Measurements from ENCODE around the gene DEDD.

Gene DEDD

GRCh38 chr1:161162806-161163205 is 30.3 kb upstream of the DEDD start:
- DNase-seq: no peak

GRCh38 chr1:161162052-161162451 is 29.6 kb upstream of the DEDD start:
- no peak for DNase-seq

- no peak for DNase-seq
Measured at GRCh38 chr1:161161652-161162051, 29.2 kb upstream of the DEDD start.

- no peak for DNase-seq
Measured at GRCh38 chr1:161160671-161161145, 28.2 kb upstream of the DEDD start.

- no peak for DNase-seq
Measured at GRCh38 chr1:161159913-161160243, 27.4 kb upstream of the DEDD start.

GRCh38 chr1:161159087-161159912 is 26.8 kb upstream of the DEDD start, which contains the start of gene USP21:
Gene USP21 (plus strand): TSS chr1:161159500. CDS start chr1:161160641, 1,141 bp downstream.
- DNase-seq: peak; percentile 95

GRCh38 chr1:161158316-161159010 is 26.0 kb upstream of the DEDD start:
- DNase-seq: no peak

GRCh38 chr1:161157867-161158266 is 25.4 kb upstream of the DEDD start:
- no peak for DNase-seq

GRCh38 chr1:161153682-161154337 is 21.3 kb upstream of the DEDD start, which contains the start of gene UFC1:
Gene UFC1 (plus strand): TSS chr1:161153978. CDS start chr1:161153998, 20 bp downstream.
- peak; percentile 90 for DNase-seq

- no peak for DNase-seq
Measured at GRCh38 chr1:161153176-161153575, 20.7 kb upstream of the DEDD start.

GRCh38 chr1:161145832-161146231 is 13.4 kb upstream of the DEDD start:
- no peak for DNase-seq

- no peak for DNase-seq
Measured at GRCh38 chr1:161140755-161141400, 8.4 kb upstream of the DEDD start.

- DNase-seq: no peak
Measured at GRCh38 chr1:161139766-161140165, 7.3 kb upstream of the DEDD start.

- DNase-seq: no peak
Measured at GRCh38 chr1:161138431-161138830, 6.0 kb upstream of the DEDD start.

- DNase-seq: no peak
Measured at GRCh38 chr1:161137881-161138280, 5.4 kb upstream of the DEDD start.

GRCh38 chr1:161133220-161133740 is 813 bp upstream of the DEDD start:
- no peak for DNase-seq

- DNase-seq: peak; percentile 49
Measured at GRCh38 chr1:161131523-161132409, 701 bp downstream of the DEDD start.

GRCh38 chr1:161130266-161130665 is 2.2 kb downstream of the DEDD start:
- DNase-seq: no peak

- DNase-seq: no peak
Measured at GRCh38 chr1:161128591-161129420, 3.7 kb downstream of the DEDD start.

GRCh38 chr1:161127649-161128048 is 4.8 kb downstream of the DEDD start:
- DNase-seq: no peak

GRCh38 chr1:161122967-161123366 is 9.5 kb downstream of the DEDD start:
- DNase-seq: no peak

Data from right hindlimb (tissue), 1 donor.